HepG2 (cell line): ENCODE results near the gene C1orf94. TPM values are rescaled to one million over a fixed set of nuclear protein-coding genes. Genes with fewer than 3 reads are reported as not detected.

Experiments
- ATAC-seq: fragments of 200-7000 bp; cut with Tn5 transposase; 3 replicates; pipeline ENCODE4 v1.9.1; 2020; ENCODE audit warnings: mild to moderate bottlenecking, moderate library complexity
- BruUV-seq: library from RNA; stranded (reverse); fragments of 400-500 nt; replicated peaks from 2 replicates; lab custom pipeline; 2021; lab: Mats Ljungman, UMichigan
- CTCF ChIA-PET: fragments of 300-600 bp; formaldehyde crosslinking; extraction: SDS; loops from one replicate; lab custom pipeline; 2021; ENCODE audit warnings: low total read pairs, inconsistent platforms, low intra/inter-chr PET ratio; lab: Yijun Ruan, JAX
- POLR2A ChIA-PET: fragments of 350-600 bp; sonication (Branson Sonifier 250); formaldehyde crosslinking; loops from one replicate; lab custom pipeline; 2020; ENCODE audit warnings: antibody characterized with exemption, inconsistent platforms; lab: Yijun Ruan, JAX
- DNase-seq: peaks from one replicate; pipeline ENCODE4 v3.0.0-alpha.2; 2015; ENCODE audit warnings: low spot score
- FAIRE-seq: peaks from 3 replicates; lab custom pipeline; 2011; peaks lifted over from hg19 to GRCh38; lab: Jason Lieb, UNC
- H2AFZ ChIP-seq: one replicate; pipeline ENCODE4 v1.6.1; 2011; ENCODE audit warnings: low read length, inconsistent platforms
- H3K27ac ChIP-seq: fragments of 300-600 bp; 3 replicates; pipeline ENCODE4 v1.8.0; 2011; ENCODE audit warnings: mixed run types, mild to moderate bottlenecking, mixed read lengths, low read length, inconsistent platforms; ENCODE audit not compliant: insufficient read depth; ENCODE audit errors: extremely low read length
- H3K27me3 ChIP-seq, 2 experiments: fragments of 200-600 bp in 1 of 2; 2 replicates in 1 of 2; 3 replicates in 1 of 2; pipeline versions ENCODE4 v1.6.0 to v1.8.0; 2011; ENCODE audit warnings: low read length in 2 of 2, mild to moderate bottlenecking in 2 of 2, moderate library complexity in 2 of 2, inconsistent platforms in 1 of 2; ENCODE audit not compliant: insufficient read depth in 2 of 2, control insufficient read depth in 1 of 2
- H3K36me3 ChIP-seq, 2 experiments: fragments of 200-600 bp in 1 of 2; replicated peaks in 1 of 2; 2 replicates in 1 of 2; 3 replicates in 1 of 2; pipeline versions ENCODE4 v1.5.1 to v1.8.0; 2011; ENCODE audit warnings: low read length in 2 of 2, inconsistent platforms in 1 of 2; ENCODE audit not compliant: insufficient read depth in 2 of 2, control insufficient read depth in 1 of 2
- H3K4me1 ChIP-seq: 2 replicates; pipeline ENCODE4 v1.5.1; 2012; ENCODE audit warnings: low read length, inconsistent platforms; ENCODE audit not compliant: insufficient read depth
- H3K4me2 ChIP-seq: 2 replicates; pipeline ENCODE4 v1.6.0; 2011; ENCODE audit warnings: low read depth, low read length, inconsistent platforms
- H3K4me3 ChIP-seq, 3 experiments: fragments of 200-600 bp in 1 of 3; sonication (generic), shearing (Covaris generic) in 1 of 3; replicated peaks in 1 of 3; 2 replicates each; pipeline ENCODE4 v1.5.1; 2011 to 2016; ENCODE audit warnings: low read length in 3 of 3, inconsistent platforms in 2 of 3, low read depth in 2 of 3, mild to moderate bottlenecking in 2 of 3, control low read depth in 1 of 3, mixed read lengths in 1 of 3; ENCODE audit not compliant: insufficient read depth in 1 of 3
- H3K79me2 ChIP-seq: one replicate; pipeline ENCODE4 v1.6.1; 2011; ENCODE audit warnings: low read length, inconsistent platforms; ENCODE audit not compliant: insufficient read depth
- H3K9ac ChIP-seq: 2 replicates; pipeline ENCODE4 v1.6.0; 2011; ENCODE audit warnings: mild to moderate bottlenecking, low read depth, low read length, inconsistent platforms; ENCODE audit not compliant: insufficient read depth
- H3K9me3 ChIP-seq: 2 replicates; pipeline ENCODE4 v1.5.1; 2012; ENCODE audit warnings: mild to moderate bottlenecking, low read length
- H4K20me1 ChIP-seq: 2 replicates; pipeline ENCODE4 v1.6.0; 2011; ENCODE audit warnings: inconsistent platforms, mild to moderate bottlenecking, low read length, moderate library complexity; ENCODE audit not compliant: insufficient read depth
- ATF7-NPFF ChIP-seq: sonication (generic); formaldehyde crosslinking; IDR thresholded peaks from 2 replicates; pipeline ENCODE4 v1.8.1; 2023; ENCODE audit warnings: mild to moderate bottlenecking, low read depth, missing genetic modification reagents, moderate library complexity
- FOXA3 ChIP-seq: IDR thresholded peaks from 2 replicates; pipeline ENCODE4 v1.6.1; 2016; ENCODE audit warnings: missing genetic modification reagents, missing compliant biosample characterization
- PHF21A ChIP-seq: sonication (generic); formaldehyde crosslinking; IDR thresholded peaks from 2 replicates; pipeline ENCODE4 v1.5.0; 2020; ENCODE audit warnings: mild to moderate bottlenecking, missing genetic modification reagents
- REXO4 ChIP-seq: sonication (generic); formaldehyde crosslinking; IDR thresholded peaks from 2 replicates; pipeline ENCODE4 v1.8.0; 2022; ENCODE audit warnings: missing genetic modification reagents, mild to moderate bottlenecking, borderline replicate concordance
- SIX1 ChIP-seq: sonication (generic); formaldehyde crosslinking; IDR thresholded peaks from 2 replicates; pipeline ENCODE4 v1.4.0; 2020; ENCODE audit warnings: missing genetic modification reagents, borderline replicate concordance
- THAP9 ChIP-seq: sonication (generic); formaldehyde crosslinking; IDR thresholded peaks from 2 replicates; pipeline ENCODE4; 2020; ENCODE audit warnings: missing genetic modification reagents, mild to moderate bottlenecking, borderline replicate concordance
- ZHX1 ChIP-seq: sonication (generic); formaldehyde crosslinking; IDR thresholded peaks from 2 replicates; pipeline ENCODE4 v1.8.1; 2022; ENCODE audit warnings: low read depth, mild to moderate bottlenecking, missing genetic modification reagents
- ZKSCAN1 ChIP-seq: fragments of 150-350 bp; IDR thresholded peaks from 2 replicates; pipeline ENCODE4 v1.6.1; 2014; ENCODE audit warnings: low read length
- ZNF292 ChIP-seq: sonication (generic); formaldehyde crosslinking; IDR thresholded peaks from 2 replicates; pipeline ENCODE4 v1.8.1; 2022; ENCODE audit warnings: mild to moderate bottlenecking, low read depth, missing genetic modification reagents, borderline replicate concordance
- ZNF326 ChIP-seq: sonication (generic); formaldehyde crosslinking; IDR thresholded peaks from 2 replicates; pipeline ENCODE4 v1.4.0; 2020; ENCODE audit warnings: missing genetic modification reagents, borderline replicate concordance
- ZNF598 ChIP-seq: sonication (generic); formaldehyde crosslinking; IDR thresholded peaks from 2 replicates; pipeline ENCODE4 v1.5.1; 2020; ENCODE audit warnings: mild to moderate bottlenecking, missing genetic modification reagents, borderline replicate concordance
- WGBS: methylation state at CpG from one replicate; pipeline ENCODE4 v1.1.6; 2017; ENCODE audit warnings: low lambda C conversion rate; 5-methylcytosine and 5-hydroxymethylcytosine counted together
- in situ Hi-C: cut with HindIII; loops from 2 replicates; pipeline ENCODE4 v1.10.0; 2017; ENCODE audit warnings: low pct_unique_long_range_greater_than_20kb; ENCODE audit not compliant: extremely low pct_ligation_motif_present
- intact Hi-C: fragments of 100-400 bp; cut with micrococcal nuclease; formaldehyde crosslinking; loops from one replicate; pipeline ENCODE4 v1.10.0; 2022; ENCODE audit not compliant: unreplicated experiment
- polyA plus RNA-seq, 8 experiments: library from polyadenylated mRNA; depleted of rRNA in 3 of 8; stranded (reverse) in 7 of 8; unstranded in 1 of 8; fragments of >200 nt; fragmentation: Illumina TruSeq in 4 of 8; extraction: Trizol in 4 of 8; gene quantifications; 2 replicates each; pipeline versions ENCODE4 v1.2.1 to v1.2.3, GENCODE V29; 2011 to 2016; ENCODE audit warnings: low read depth in 4 of 8, missing spikeins in 1 of 8, mixed read lengths in 1 of 8; ENCODE audit not compliant: insufficient read depth in 1 of 8
- total RNA-seq, 5 experiments: library from RNA; depleted of rRNA; stranded (reverse); fragments of >200 nt; fragmentation: Illumina TruSeq; extraction: Trizol; gene quantifications; 2 replicates each; pipeline ENCODE4 v1.2.3, GENCODE V29; 2016; ENCODE audit warnings: low read depth in 1 of 5
- TF ChIP-seq, protein P1 (sequence below): sonication (generic); formaldehyde crosslinking; IDR thresholded peaks from 2 replicates; pipeline ENCODE4 v1.4.0; 2020; ENCODE audit warnings: missing genetic modification reagents

The C1orf94 gene
- total and polyA plus RNA-seq, 2 of the 13 experiments (the other 11 are each of a cell fraction or from before 2014, with no cell fraction given), result not detected

GRCh38 chr1:34235594-34235993, 58.9 kb downstream of the C1orf94 start:
- no peak overlapping the region for H2AFZ ChIP-seq
- no peaks in the 10 kb centered on the region for H3K36me3 ChIP-seq
- no peak overlapping the region for H3K4me2 ChIP-seq
- H3K79me2 ChIP-seq, result no peaks in the 10 kb centered on the region
- intact Hi-C loops, result no loop called here
- peaks cover 14% of the 10 kb centered on the region; the same call in 1 of the 2 replicates for H3K9me3 ChIP-seq
- H4K20me1 ChIP-seq, result no peaks in the 10 kb centered on the region
- BruUV-seq, result no TSS peak
- no peak for DNase-seq
- TF ChIP-seq ZHX1 (CRISPR knock-in tag), result no peak
- no peak for TF ChIP-seq SIX1
- TF ChIP-seq ZNF292, result no peak
- TF ChIP-seq ATF7-NPFF (CRISPR knock-in tag), result no peak
- no peak for TF ChIP-seq REXO4 (CRISPR knock-in tag)
- no peak for TF ChIP-seq THAP9 (CRISPR knock-in tag)
- TF ChIP-seq ZNF598 (CRISPR knock-in tag), result no peak
- no peak for TF ChIP-seq PHF21A (CRISPR knock-in tag)
- TF ChIP-seq ZNF326, result no peak
- no peak for TF ChIP-seq ZKSCAN1
- TF ChIP-seq FOXA3 (CRISPR knock-in tag), result no peak
- TF ChIP-seq, protein P1, sequence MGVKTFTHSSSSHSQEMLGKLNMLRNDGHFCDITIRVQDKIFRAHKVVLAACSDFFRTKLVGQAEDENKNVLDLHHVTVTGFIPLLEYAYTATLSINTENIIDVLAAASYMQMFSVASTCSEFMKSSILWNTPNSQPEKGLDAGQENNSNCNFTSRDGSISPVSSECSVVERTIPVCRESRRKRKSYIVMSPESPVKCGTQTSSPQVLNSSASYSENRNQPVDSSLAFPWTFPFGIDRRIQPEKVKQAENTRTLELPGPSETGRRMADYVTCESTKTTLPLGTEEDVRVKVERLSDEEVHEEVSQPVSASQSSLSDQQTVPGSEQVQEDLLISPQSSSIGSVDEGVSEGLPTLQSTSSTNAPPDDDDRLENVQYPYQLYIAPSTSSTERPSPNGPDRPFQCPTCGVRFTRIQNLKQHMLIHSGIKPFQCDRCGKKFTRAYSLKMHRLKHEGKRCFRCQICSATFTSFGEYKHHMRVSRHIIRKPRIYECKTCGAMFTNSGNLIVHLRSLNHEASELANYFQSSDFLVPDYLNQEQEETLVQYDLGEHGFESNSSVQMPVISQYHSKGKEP (CRISPR knock-in tag), result no peak
- WGBS, result 83% methylated on average over 2 of the region's 2 CpGs
- no peak for FAIRE-seq
- CTCF ChIA-PET, result no interaction called here
- POLR2A ChIA-PET, result no interaction called here
- no peaks in the 10 kb centered on the region for H3K27me3 ChIP-seq
- in situ Hi-C loops, result no loop called here
- no peak overlapping the region for H3K4me3 ChIP-seq
- no peak for ATAC-seq
- H3K27ac ChIP-seq, result no peak overlapping the region
- H3K4me1 ChIP-seq, result peaks cover 11% of the 10 kb centered on the region
- H3K9ac ChIP-seq, result no peak overlapping the region
